ENCODE results near the gene CHI3L1.
A peak's percentile ranks its signal among the peaks of the same experiment; 100 is the strongest.

The CHI3L1 gene

GRCh38 chr1:203179667-203180005, 6.9 kb downstream of the CHI3L1 start:
- no peak for DNase-seq

GRCh38 chr1:203178821-203179666, 7.5 kb downstream of the CHI3L1 start:
- DNase-seq: no peak

- DNase-seq: no peak
These were observed 8.4 kb downstream of the CHI3L1 start for GRCh38 chr1:203178083-203178482.

- no peak for DNase-seq
These were observed 8.9 kb downstream of the CHI3L1 start for GRCh38 chr1:203177470-203178039.

- DNase-seq: no peak
These were observed 9.5 kb downstream of the CHI3L1 start for GRCh38 chr1:203177036-203177405.

- DNase-seq: no peak
These were observed 10.1 kb downstream of the CHI3L1 start for GRCh38 chr1:203176273-203177035.

GRCh38 chr1:203175827-203176241, 10.7 kb downstream of the CHI3L1 start:
- no peak for DNase-seq

GRCh38 chr1:203175237-203175826, 11.2 kb downstream of the CHI3L1 start, which contains the start of gene MYBPH:
Gene MYBPH, minus strand, starts transcription at chr1:203175826. Its CDS starts 71 bp downstream, at chr1:203175755.
- DNase-seq: no peak

GRCh38 chr1:203174324-203174985, 12.0 kb downstream of the CHI3L1 start:
- no peak for DNase-seq

GRCh38 chr1:203173566-203173965, 12.9 kb downstream of the CHI3L1 start:
- peak; percentile 99 for DNase-seq

GRCh38 chr1:203173011-203173555, 13.4 kb downstream of the CHI3L1 start:
- no peak for DNase-seq

- DNase-seq: peak; percentile 69
These were observed 14.1 kb downstream of the CHI3L1 start for GRCh38 chr1:203172184-203173010.

GRCh38 chr1:203171341-203172183, 14.9 kb downstream of the CHI3L1 start:
- no peak for DNase-seq

GRCh38 chr1:203170625-203171330, 15.7 kb downstream of the CHI3L1 start:
- no peak for DNase-seq

- no peak for DNase-seq
These were observed 16.6 kb downstream of the CHI3L1 start for GRCh38 chr1:203169770-203170520.

- no peak for DNase-seq
These were observed 17.5 kb downstream of the CHI3L1 start for GRCh38 chr1:203168991-203169390.

GRCh38 chr1:203168256-203168786, 18.2 kb downstream of the CHI3L1 start:
- no peak for DNase-seq

GRCh38 chr1:203167913-203168200, 18.6 kb downstream of the CHI3L1 start:
- no peak for DNase-seq
